ENCODE results near the gene CLIC5. TPM values are rescaled to one million over a fixed set of nuclear protein-coding genes. Genes with fewer than 3 reads are reported as not detected.

Gene CLIC5
- total and polyA plus RNA-seq, 2 of the 8 experiments (the other 6 are each of a cell fraction or from before 2014, with no cell fraction given): 0.12 to 0.15 TPM

DNA sequence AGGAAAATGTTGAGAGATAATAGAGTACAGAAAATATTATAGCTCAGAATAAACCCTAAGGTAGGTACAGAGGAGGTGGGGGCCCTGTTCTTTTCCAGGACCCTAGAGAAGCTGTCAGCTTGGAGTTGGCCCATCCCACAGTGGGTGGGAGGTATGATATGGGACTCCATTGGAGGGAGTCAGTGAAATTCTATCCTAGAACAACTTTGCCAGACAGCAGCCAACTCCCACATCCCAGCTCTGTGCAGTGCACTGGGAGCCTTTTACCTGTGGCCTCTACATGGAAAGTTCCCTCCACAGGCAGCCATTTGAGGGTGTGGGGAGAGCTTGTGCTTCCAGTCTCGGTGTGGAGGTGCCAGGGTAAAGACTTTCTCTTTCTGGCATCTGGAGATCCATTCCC lies 36.8 kb upstream of the CLIC5 start (continued):
- TF ChIP-seq, protein P1, sequence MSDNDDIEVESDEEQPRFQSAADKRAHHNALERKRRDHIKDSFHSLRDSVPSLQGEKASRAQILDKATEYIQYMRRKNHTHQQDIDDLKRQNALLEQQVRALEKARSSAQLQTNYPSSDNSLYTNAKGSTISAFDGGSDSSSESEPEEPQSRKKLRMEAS (IDR thresholded peaks at IDR 0.05): no peak
- TF ChIP-seq KDM4A (IDR thresholded peaks at IDR 0.05; ENCODE audit: low read depth, low read length, severe bottlenecking): no peak
- TF ChIP-seq HDAC2 (IDR thresholded peaks at IDR 0.05; ENCODE audit: borderline replicate concordance in 1 of 2, low read depth in 2 of 2, low read length in 2 of 2): no peak
- no peak for TF ChIP-seq RNF2 (IDR thresholded peaks at IDR 0.05; ENCODE audit: borderline replicate concordance, low read depth, low read length, missing control alignments, poor library complexity, severe bottlenecking)
- TF ChIP-seq KDM5A (IDR thresholded peaks at IDR 0.05; ENCODE audit: low read length): no peak
- TF ChIP-seq SP1 (IDR thresholded peaks at IDR 0.05; ENCODE audit: low read depth, low read length): no peak
- TF ChIP-seq TBP (IDR thresholded peaks at IDR 0.05; ENCODE audit: low read depth, low read length): no peak

All from H1 (cell line).